BE2C (cell line): ENCODE data around the gene ERP44.
"Not testable (repeated sequence)": the region's sequence is repeated elsewhere in the genome, so short reads cannot be mapped to it uniquely, and the experiment has no call there.

Experiments
- DNase-seq: peaks from one replicate; pipeline ENCODE4 v3.0.0-alpha.2; 2020
- H3K27me3 ChIP-seq: fragments of 250-450 bp; sonication (Bioruptor Pico); 2 replicates; pipeline ENCODE4 v1.5.1; 2020; ENCODE audit warnings: mild to moderate bottlenecking
- H3K36me3 ChIP-seq: fragments of 250-450 bp; sonication (Bioruptor Pico); 2 replicates; pipeline ENCODE4 v1.5.1; 2020; ENCODE audit warnings: mild to moderate bottlenecking
- H3K4me1 ChIP-seq: fragments of 250-450 bp; sonication (Bioruptor Pico); 2 replicates; pipeline ENCODE4 v1.5.1; 2020
- H3K4me3 ChIP-seq: 2 replicates; pipeline ENCODE4 v1.5.1; 2011; ENCODE audit warnings: low read depth, low read length
- H3K9me3 ChIP-seq: fragments of 250-450 bp; sonication (Bioruptor Pico); 2 replicates; pipeline ENCODE4 v1.5.1; 2020
- TF ChIP-seq, protein P1 (sequence below): IDR thresholded peaks from 2 replicates; pipeline ENCODE4 v1.5.1; 2012; ENCODE audit warnings: mild to moderate bottlenecking, low read depth, low read length

Gene ERP44

DNA sequence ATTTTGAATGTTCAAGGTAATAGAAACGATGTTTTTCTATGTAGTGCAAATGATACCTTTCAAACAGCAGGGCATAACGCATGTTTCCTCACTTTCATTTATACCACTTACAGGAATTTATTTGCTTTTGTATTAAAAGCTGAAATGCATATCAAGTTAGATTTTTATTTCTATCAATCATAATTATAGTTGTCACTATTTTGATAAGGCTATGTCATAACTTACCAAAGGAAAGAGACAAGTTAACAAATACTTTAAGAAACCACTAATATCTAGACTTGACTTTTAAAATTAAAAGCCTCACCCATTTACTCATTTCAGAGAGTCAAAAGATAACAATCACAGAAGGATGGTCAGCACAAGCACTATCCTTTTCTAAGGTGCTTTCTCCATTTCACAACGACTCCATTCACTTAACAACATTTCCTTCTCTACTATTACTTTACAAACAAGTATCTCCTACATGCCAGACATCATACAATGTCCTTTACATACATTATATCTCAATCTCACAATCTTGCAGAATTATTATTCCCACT is 12.6 kb downstream of the ERP44 start:
- Histone ChIP-seq H3K9me3 (no peaks in the 10 kb centered on the region), H3K4me1 (peaks cover 11% of the 10 kb centered on the region; the same call in 1 of the 2 replicates), H3K36me3 (no peaks in the 10 kb centered on the region), H3K4me3 (no peak overlapping the region), H3K27me3 (no peaks in the 10 kb centered on the region)
- TF ChIP-seq, protein P1, sequence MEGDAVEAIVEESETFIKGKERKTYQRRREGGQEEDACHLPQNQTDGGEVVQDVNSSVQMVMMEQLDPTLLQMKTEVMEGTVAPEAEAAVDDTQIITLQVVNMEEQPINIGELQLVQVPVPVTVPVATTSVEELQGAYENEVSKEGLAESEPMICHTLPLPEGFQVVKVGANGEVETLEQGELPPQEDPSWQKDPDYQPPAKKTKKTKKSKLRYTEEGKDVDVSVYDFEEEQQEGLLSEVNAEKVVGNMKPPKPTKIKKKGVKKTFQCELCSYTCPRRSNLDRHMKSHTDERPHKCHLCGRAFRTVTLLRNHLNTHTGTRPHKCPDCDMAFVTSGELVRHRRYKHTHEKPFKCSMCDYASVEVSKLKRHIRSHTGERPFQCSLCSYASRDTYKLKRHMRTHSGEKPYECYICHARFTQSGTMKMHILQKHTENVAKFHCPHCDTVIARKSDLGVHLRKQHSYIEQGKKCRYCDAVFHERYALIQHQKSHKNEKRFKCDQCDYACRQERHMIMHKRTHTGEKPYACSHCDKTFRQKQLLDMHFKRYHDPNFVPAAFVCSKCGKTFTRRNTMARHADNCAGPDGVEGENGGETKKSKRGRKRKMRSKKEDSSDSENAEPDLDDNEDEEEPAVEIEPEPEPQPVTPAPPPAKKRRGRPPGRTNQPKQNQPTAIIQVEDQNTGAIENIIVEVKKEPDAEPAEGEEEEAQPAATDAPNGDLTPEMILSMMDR: no peak
- no peak for DNase-seq

DNA sequence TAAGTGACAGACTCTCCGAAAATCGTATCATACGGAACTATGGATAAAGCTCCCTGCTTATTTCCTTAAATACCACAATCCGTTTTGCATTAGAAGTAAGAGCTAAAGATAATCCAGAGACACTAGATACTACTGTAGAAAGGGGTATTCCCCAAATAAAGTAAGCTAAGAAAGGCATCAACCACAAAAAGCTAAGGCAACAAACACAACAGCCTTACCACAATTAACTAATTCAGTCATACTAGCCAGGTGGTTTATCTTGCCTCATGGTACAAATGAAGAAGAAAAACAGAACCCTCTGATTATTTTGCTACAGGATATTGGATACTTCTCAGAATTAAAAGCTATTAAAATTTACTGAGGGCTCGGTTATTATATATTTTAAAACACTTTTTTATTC is 14.1 kb downstream of the ERP44 start:
- TF ChIP-seq, protein P1: no peak
- DNase-seq: no peak
- Histone ChIP-seq H3K36me3 (no peaks in the 10 kb centered on the region), H3K4me1 (peaks cover 11% of the 10 kb centered on the region; the same call in 1 of the 2 replicates), H3K4me3 (no peak overlapping the region), H3K9me3 (no peaks in the 10 kb centered on the region), H3K27me3 (no peaks in the 10 kb centered on the region)

DNA sequence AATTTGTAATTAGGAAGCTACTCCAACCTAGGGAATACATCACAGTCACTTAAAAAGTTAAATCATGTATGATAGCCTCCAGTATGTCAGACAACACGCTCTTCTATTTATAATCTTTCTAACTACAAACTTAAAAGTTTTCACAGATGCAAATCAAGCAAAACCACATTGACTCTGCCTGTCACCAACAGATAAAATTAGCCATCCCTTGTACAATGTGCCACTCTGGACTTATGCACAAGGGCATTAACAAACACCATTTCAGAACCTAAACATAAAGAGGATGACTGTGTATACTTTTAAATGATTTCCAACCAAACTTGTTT is 14.7 kb downstream of the ERP44 start:
- H3K36me3 ChIP-seq: no peaks in the 10 kb centered on the region
- no peak for DNase-seq
- TF ChIP-seq, protein P1: no peak
- no peaks in the 10 kb centered on the region for H3K27me3 ChIP-seq
- peak overlapping the region; percentile 36 for H3K4me3 ChIP-seq
- no peaks in the 10 kb centered on the region for H3K9me3 ChIP-seq
- H3K4me1 ChIP-seq: peaks cover 11% of the 10 kb centered on the region

DNA sequence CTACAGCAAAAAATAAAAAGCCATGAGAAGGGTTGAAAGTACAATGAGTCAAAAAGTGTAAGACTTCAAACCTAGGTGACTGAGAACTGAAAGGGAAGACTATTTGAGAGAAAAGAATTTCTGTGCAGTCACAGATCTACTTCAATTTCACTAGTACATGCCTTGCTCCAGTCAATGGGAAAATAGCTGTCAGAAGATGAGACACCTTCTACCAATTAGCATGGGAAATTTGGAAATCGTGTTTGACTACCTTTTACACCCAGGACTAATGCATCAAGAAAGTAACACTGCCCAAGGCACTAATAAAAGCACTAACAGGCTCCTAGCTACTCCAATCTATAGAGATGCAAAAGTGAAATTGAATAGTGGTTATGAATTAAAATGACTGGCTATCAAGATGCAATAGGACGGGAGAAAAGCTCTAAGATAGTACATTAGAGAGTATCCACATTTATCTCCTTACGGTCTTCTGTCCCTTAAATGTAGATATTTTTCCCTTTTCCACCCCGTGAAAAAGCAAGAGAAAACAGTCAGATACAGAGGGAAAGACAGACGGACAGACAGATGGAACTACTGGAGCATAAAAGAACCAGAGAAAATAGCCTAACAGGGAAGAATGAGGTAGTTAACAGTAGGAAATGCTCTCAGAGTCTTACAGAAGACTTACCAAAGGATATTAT is 15.2 kb downstream of the ERP44 start:
- TF ChIP-seq, protein P1: no peak
- Histone ChIP-seq H3K4me3 (peak overlapping the region; percentile 36), H3K4me1 (peaks cover 11% of the 10 kb centered on the region), H3K9me3 (no peaks in the 10 kb centered on the region), H3K36me3 (no peaks in the 10 kb centered on the region), H3K27me3 (no peaks in the 10 kb centered on the region)
- DNase-seq: no peak

DNA sequence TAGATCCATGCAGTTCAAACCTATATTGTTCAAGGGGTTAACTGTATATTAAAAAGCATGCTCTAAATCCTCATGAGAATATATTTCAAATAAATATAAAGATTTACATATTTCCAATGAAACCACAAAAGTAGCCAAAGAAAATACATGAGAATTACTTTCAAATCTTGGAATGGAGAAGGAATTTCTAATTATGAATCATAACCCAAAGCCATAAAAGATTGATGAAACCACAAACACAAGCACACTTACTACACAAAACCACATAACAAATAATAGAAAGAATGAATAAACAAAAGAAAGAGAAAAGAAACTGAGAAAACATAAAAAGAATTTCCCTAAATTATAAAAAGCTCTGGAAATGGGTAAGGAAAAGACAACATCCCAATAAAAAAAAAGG is 16.0 kb downstream of the ERP44 start:
- Histone ChIP-seq H3K9me3 (peaks cover 1% of the 10 kb centered on the region; the same call in 1 of the 2 replicates), H3K36me3 (no peaks in the 10 kb centered on the region), H3K4me3 (no peak overlapping the region), H3K4me1 (peaks cover 7% of the 10 kb centered on the region), H3K27me3 (no peaks in the 10 kb centered on the region)
- DNase-seq: no peak
- TF ChIP-seq, protein P1: no peak

DNA sequence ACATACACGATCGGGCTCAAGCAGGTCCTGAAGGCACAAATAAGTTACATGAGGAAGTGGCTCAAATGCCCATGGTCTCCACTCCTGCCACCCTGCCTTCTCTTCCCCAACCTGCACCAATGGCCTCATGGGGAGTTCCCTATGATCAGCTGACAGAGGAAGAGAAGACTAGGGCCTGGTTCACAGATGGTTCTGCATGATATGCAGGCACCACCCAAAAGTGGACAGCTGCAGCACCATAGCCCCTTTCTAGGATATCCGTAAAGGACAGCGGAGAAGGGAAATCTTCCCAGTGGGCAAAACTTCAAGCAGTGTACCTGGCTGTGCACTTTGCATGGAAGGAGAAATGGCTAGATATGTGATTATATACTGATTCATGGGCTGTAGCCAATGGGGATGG is 22.5 kb downstream of the ERP44 start:
- H3K36me3 ChIP-seq, H3K27me3 ChIP-seq, DNase-seq, H3K9me3 ChIP-seq, H3K4me1 ChIP-seq, H3K4me3 ChIP-seq: not testable (repeated sequence)
